Liver (tissue), 3 donors: ENCODE measurements around the gene UBFD1.
"Not testable (repeated sequence)": the region's sequence is repeated elsewhere in the genome, so short reads cannot be mapped to it uniquely, and the experiment has no call there.

Source experiments
- ATF3 ChIP-seq: IDR thresholded peaks from 2 replicates; pipeline ENCODE4 v1.6.1; 2016; ENCODE audit warnings: antibody characterized with exemption
- CTCF ChIP-seq: fragments of 150-350 bp; IDR thresholded peaks from 2 replicates; pipeline ENCODE4 v1.5.1; 2017; ENCODE audit warnings: improper control_type of control experiment, low read depth, low read length; ENCODE audit not compliant: missing input control
- FOXA2 ChIP-seq: IDR thresholded peaks from 2 replicates; pipeline ENCODE4 v1.6.1; 2016; ENCODE audit warnings: antibody characterized with exemption
- GABPA ChIP-seq, 2 donors: IDR thresholded peaks in 1 of 2; conservative IDR thresholded peaks in 1 of 2; 2 replicates each; pipeline ENCODE4 v1.6.1; 2016; ENCODE audit warnings: antibody characterized with exemption in 2 of 2, mild to moderate bottlenecking in 1 of 2, moderate library complexity in 1 of 2
- JUND ChIP-seq, 2 donors: IDR thresholded peaks; 2 replicates each; pipeline ENCODE4 v1.6.1; 2016; ENCODE audit warnings: antibody characterized with exemption in 2 of 2
- MAX ChIP-seq: IDR thresholded peaks from 2 replicates; pipeline ENCODE4 v1.6.1; 2016; ENCODE audit warnings: antibody characterized with exemption
- NR2F2 ChIP-seq: IDR thresholded peaks from 2 replicates; pipeline ENCODE4 v1.6.1; 2016; ENCODE audit warnings: antibody characterized with exemption
- RAD21 ChIP-seq, 2 donors: IDR thresholded peaks; 2 replicates each; pipeline ENCODE4 v1.6.1; 2016; ENCODE audit warnings: antibody characterized with exemption in 2 of 2, mild to moderate bottlenecking in 2 of 2
- REST ChIP-seq: IDR thresholded peaks from 2 replicates; pipeline ENCODE4 v1.6.1; 2016; ENCODE audit warnings: antibody characterized with exemption, mild to moderate bottlenecking
- SP1 ChIP-seq: IDR thresholded peaks from 2 replicates; pipeline ENCODE4 v1.6.1; 2018; ENCODE audit warnings: antibody characterized with exemption, mild to moderate bottlenecking
- TAF1 ChIP-seq: conservative IDR thresholded peaks from 2 replicates; pipeline ENCODE4 v1.6.1; 2016; ENCODE audit warnings: antibody characterized with exemption, mild to moderate bottlenecking
- YY1 ChIP-seq: IDR thresholded peaks from 2 replicates; pipeline ENCODE4 v1.6.1; 2016; ENCODE audit warnings: antibody characterized with exemption, mild to moderate bottlenecking
- donor health status: healthy.
- donor health status: healthy.

- TF ChIP-seq GABPA (IDR thresholded peaks at IDR 0.05 in 1 of 2, conservative IDR thresholded peaks at IDR 0.05 in 1 of 2); YY1; RAD21 (IDR thresholded peaks at IDR 0.05); CTCF; SP1; TAF1; FOXA2; ATF3; REST; MAX; JUND (IDR thresholded peaks at IDR 0.05); NR2F2: not testable (repeated sequence)
Observed at GRCh38 chr16:23583271-23583670, 25.7 kb downstream of the UBFD1 start.
